ENCODE results near the gene DMAP1. TPM values are rescaled to one million over a fixed set of nuclear protein-coding genes. Genes with fewer than 3 reads are reported as not detected.

DMAP1 gene
- total and polyA plus RNA-seq, 9 of the 15 experiments (the other 6 are each of a cell fraction or from before 2014, with no cell fraction given) = 1.5 to 51.2 (median 30.3) TPM

GRCh38 chr1:44256762-44257554, 43.7 kb downstream of the DMAP1 start (continued):
- TF ChIP-seq TSC22D4 (tag; IDR thresholded peaks at IDR 0.05) (no peak), GTF2F1 (IDR thresholded peaks at IDR 0.05; ENCODE audit: low read depth, low read length) (no peak)

- no peaks in the 10 kb centered on the region for H3K27me3 ChIP-seq (ENCODE audit: control insufficient read depth in 2 of 2, insufficient read depth in 2 of 2, low read length in 2 of 2)
- TF ChIP-seq CAMTA2 (CRISPR knock-in tag; conservative IDR thresholded peaks at IDR 0.05) = no peak
- H3K9ac ChIP-seq (ENCODE audit: insufficient read depth in 1 of 2, low read depth in 2 of 2, low read length in 2 of 2) = no peak overlapping the region
- no peaks in the 10 kb centered on the region; the same call in 1 of the 2 replicates for H4K20me1 ChIP-seq (replicated peaks; ENCODE audit: control insufficient read depth, insufficient read depth, low read length)
- ChIA-PET CTCF (ENCODE audit: low intra/inter-chr PET ratio) (no interaction called here), POLR2A (interaction anchor here (0.9 kb wide), 1 partner anchor 11 kb away, joined by 3 read pairs; no protein-coding TSS in a partner anchor)
- BruUV-seq (replicated peaks) = no TSS peak
- no peak for DNase-seq (ENCODE audit: extremely low read depth in 1 of 4, low spot score in 3 of 4)
- H3K9me3 ChIP-seq (replicated peaks; ENCODE audit: control insufficient read depth, insufficient read depth, low read depth, low read length) = no peaks in the 10 kb centered on the region
- no peak overlapping the region for H3K27ac ChIP-seq (ENCODE audit: extremely low read depth, low read depth, low read length)
- H3K4me2 ChIP-seq (ENCODE audit: insufficient read depth, low read length) = no peak overlapping the region
- no peak for FAIRE-seq
- H3K79me2 ChIP-seq (ENCODE audit: control insufficient read depth, insufficient read depth, low read length) = no peaks in the 10 kb centered on the region
- no peak overlapping the region for H2AFZ ChIP-seq (ENCODE audit: low read depth, low read length)
- no peak overlapping the region for H3K4me3 ChIP-seq
- peaks cover 0 to 8% of the 10 kb centered on the region in 2 experiments; a peak in 3 of 5 replicates for H3K4me1 ChIP-seq (replicated peaks in 1 of 2; ENCODE audit: control insufficient read depth in 2 of 2, insufficient read depth in 2 of 2, low read length in 2 of 2)
- 83% methylated on average over 2 of the region's 2 CpGs for WGBS (ENCODE audit: insufficient coverage, low coverage, missing lambda C conversion rate)
- in situ Hi-C loops (cut with MboI) (no loop called here), intact Hi-C loops (cut with micrococcal nuclease) (no loop called here)
- H3K36me3 ChIP-seq (ENCODE audit: control insufficient read depth, insufficient read depth, low read length) = peaks cover 6% of the 10 kb centered on the region; the same call in 2 of the 3 replicates
- no peak for ATAC-seq
- no peaks in the 10 kb centered on the region for H3K9me1 ChIP-seq (ENCODE audit: control insufficient read depth, insufficient read depth, low read length)
These were observed 45.8 kb downstream of the DMAP1 start for GRCh38 chr1:44259090-44259489.

All from K562 (cell line).